GM12892 (cell line): ENCODE results near the gene PKDREJ.

Source experiments
- POLR2A ChIP-seq: IDR thresholded peaks from 2 replicates; pipeline ENCODE4 v1.6.1; 2011; ENCODE audit warnings: low read depth, low read length, control low read depth
- POLR2AphosphoS5 ChIP-seq: IDR thresholded peaks from 2 replicates; pipeline ENCODE4 v1.6.1; 2011; ENCODE audit warnings: low read depth, low read length, control low read depth

- TF ChIP-seq POLR2A (no peak), POLR2AphosphoS5 (no peak)
These were observed 43.5 kb downstream of the PKDREJ start for GRCh38 chr22:46219636-46220035.
